GM21367 (cell line): Measurements from ENCODE around the gene STXBP6.

Experiments used
- ATAC-seq: cut with Tn5 transposase; IDR thresholded peaks from one replicate; pipeline ENCODE4 v1.9.1; 2021; ENCODE audit not compliant: unreplicated experiment

The STXBP6 gene

DNA sequence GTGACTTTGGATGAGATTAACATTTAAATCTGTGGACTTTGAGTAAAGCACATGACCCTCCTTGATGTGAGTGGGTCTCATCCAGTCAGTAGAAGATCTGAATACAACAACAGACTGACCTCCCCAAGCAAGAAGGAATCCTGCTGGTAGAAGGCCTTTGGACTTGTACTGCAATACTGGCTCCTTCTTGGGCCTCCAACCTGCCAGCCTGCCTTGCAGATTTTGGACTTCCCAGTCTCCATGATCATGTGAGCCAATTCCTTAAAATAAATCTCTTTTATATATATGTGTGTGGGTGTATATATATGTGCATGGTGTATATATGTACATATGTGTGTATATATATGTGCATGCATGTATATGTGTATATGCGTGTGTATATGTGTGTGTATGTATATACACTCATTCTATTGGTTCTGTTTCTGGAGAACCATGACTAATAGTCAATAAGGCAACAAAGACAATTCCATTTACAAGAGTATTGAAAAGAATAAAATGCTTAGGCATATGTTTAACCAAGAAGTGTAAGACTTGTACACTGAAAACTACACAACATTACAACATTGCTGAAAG is 183.8 kb downstream of the STXBP6 start:
- ATAC-seq, result no peak

DNA sequence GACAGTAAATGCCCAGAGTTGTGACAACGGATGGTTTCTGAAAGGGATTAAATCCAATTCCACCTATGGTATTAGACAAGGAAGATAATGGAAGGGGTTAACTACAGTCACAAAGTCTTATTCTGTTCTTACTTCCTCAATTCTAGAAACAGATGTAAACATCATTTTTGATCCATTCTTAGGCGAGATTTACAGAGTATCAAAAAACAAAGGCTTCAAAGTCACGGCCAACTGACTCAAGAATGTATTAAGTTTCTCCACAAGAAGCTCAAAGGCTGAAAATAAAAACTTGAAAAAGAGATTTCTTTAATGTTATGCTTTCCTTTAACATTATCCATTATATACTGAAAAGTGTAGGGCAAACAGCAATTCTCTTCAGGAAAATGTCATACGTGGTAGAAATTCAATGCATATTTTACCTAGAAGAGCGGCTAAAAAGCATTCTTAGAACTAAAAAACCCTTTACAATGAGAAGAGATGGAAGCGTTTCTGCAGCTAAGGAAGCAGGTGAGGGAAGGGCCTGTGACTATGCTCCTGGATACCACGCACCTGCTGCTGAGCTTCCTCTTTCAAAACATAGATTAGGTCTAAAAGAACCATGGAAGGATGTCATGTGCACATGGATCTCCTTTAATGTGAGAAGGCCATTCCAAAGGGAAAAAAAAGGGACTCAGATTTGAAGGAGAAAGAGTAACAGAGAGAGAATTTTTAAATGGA is 185.8 kb downstream of the STXBP6 start:
- ATAC-seq, result no peak

DNA sequence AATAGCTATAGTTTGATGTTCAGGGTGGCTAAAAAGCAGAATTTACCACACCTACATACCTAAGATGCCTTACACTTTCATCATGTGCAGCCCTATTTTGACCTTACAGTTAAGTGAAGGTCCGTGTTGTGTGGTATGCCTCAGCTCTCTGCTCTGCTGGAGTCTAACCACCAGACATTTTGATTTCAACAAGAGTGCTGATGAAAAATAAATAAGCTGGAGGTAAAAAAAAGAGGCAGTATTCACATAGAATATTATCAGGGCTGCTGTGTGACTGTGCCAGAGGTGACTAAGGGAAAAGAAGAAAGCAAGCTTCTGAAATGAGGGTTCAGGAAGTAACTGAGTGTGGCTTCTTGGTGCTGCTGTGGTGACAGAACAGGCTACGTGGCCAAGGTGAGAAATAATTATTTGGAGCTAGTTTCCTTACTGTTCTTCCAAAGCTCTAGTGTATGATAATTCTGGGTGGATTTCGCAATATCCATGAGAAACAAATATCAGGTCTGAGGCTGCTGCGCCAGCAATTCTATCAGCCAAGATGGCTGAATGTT is 188.8 kb downstream of the STXBP6 start:
- no peak for ATAC-seq

DNA sequence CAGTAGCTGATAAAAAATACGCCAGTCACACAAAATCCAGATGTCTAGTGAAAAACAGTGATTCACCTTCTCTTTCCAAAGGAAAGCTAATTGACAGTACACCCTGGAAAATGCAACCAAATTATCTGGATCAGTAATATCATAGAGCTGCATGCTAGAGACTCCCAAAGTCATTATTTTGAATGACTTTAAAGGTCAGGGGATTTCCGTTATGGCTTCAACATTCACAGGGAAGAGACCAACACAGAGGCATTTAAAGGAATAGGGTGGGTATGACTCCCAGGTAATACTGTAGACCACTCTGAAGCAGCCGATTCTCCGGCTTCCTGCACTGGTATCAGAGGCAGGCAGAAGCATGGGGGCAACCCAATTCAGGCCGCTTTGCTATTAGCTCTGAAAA is 190.4 kb downstream of the STXBP6 start:
- ATAC-seq, result no peak

DNA sequence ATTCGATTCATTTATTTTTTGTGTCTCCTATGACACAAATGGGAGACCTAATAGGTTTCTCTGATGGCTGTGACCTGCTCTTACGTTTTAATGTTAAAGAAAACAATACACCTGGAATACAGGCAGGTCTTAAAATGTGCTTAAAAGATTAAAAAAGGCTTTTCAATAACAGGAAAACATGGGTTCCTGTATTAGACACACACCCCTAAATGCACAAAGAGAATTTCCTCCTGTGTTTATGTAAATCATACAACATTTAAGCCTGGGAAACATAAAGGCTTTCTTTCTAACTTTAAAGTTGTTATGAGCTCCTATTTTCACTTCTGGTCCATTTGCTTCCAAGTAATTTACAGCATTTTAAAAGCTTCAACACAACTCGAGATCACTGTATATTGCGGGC is 191.3 kb downstream of the STXBP6 start:
- ATAC-seq, result no peak

DNA sequence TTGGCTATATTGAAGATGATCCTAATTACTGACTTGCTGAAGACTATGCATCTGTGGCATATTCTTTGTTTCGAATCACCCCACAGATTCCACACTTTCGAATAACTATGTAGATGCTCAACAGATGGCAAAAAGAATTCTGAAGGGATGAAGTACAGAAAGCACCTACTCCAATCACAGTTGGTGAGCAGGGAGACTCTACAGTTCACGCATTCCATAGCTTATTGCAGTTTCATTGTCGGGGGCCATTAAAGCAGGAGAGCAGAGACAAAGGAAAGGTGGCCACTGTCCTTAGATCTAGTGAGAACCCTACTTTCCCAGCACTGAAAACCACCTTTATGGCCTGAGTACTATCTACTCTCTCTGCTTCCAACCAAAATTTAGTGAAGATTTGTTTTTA is 191.9 kb downstream of the STXBP6 start:
- ATAC-seq, result no peak

DNA sequence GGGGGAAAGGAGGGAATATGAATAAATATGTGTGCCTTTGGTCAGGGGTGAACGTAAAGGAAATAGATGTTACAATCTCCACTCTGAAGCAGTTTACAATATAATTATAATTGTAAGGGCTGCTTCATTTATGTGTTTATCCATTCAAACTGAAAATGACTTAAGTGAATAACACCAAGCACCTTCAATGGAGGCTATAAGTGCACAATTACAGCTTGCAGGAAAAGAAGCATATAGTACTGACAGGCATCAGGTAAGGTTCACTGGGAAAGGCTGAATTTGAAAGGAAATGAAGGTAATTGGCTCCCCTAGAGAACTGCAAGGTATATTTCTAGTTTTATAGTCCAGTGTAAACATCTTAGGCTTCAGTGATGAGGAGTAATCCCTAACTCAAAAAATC is 192.7 kb downstream of the STXBP6 start:
- ATAC-seq, result no peak

DNA sequence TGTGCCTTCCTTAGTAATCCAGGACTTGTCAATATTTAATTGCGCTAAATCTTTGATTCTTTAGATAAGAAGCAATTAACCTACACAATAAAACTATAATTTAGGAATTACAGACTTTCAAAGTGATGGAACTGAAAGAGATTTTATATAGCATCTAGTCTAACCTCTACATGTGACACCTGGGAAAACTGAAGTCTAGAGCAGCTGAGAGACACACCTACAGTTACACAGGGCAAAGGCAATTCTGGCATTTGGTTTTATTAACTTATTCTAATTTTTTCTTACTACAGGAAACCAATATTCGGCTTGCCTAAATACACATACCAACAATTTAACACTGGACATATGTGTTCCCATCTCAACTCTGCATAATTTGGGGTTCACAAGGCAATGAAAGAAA is 196.5 kb downstream of the STXBP6 start:
- no peak for ATAC-seq

DNA sequence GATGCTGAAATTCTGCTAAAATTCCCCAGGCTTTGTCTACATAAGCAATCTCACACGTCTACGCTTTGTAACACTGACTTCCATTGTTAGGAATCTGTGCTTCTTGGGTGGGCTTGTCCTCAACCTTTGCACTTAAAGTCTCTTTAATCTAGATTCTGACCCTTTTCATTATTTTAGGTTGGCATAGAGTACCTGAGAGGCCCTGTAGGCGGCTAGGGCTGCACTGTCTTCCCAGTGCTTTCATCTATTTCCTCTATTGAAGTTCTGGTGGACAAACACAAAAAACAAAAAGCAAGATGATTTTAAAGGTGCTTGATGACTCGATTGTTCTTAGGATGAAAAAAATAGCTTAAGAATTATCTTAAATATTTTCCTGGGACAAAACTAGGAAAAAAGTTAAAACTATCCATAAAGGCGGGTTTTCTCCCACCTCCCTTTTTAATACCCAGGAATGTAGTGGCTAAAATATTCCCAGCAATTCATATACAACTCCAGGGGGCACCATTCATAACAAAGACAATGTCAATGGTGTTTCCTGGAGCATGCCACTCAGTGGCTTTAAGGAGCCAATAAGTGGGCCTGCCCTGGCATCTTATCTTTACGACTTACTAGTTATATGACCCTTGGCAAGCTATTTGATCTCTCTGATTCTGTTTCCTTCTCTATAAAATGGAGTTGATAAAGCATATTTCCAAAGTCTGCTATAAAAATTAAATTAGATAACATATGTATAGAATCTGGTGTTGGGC is 197.5 kb downstream of the STXBP6 start:
- ATAC-seq, result no peak

DNA sequence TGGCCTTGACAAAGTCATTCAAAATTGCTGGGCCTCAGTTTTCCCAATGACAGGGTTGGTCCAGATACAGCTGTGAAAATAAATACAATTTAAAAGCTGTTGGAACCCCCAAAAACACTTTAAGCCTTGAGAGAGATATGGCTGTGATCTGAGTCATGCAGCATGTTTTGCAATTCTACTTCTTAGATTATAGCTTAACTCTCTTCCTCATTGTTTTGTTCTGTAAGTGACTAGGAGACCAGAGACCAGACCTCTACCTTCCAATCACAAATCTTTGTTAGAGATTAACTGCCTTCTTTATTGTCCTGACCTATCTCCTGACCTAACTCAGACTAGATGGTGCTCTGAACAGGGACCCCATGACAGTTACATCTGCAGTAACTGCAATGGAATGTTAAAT is 198.1 kb downstream of the STXBP6 start:
- no peak for ATAC-seq

DNA sequence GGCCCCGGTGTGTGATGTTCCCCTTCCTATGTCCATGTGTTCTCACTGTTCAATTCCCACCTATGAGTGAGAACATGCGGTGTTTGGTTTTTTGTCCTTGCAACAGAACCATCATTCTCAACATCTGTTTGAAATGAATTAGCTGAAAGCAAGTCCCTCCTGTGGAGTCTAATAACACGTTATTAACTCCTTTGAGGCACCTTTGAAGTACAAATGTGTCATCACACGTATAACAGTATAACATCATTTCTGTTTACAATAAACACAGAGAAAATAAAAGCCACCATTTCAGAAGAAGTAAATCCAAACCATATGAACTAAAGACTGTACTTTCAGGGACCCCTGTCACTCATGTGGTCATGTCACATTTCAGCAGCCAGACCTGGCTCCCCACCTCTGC is 198.5 kb downstream of the STXBP6 start:
- ATAC-seq, result no peak

DNA sequence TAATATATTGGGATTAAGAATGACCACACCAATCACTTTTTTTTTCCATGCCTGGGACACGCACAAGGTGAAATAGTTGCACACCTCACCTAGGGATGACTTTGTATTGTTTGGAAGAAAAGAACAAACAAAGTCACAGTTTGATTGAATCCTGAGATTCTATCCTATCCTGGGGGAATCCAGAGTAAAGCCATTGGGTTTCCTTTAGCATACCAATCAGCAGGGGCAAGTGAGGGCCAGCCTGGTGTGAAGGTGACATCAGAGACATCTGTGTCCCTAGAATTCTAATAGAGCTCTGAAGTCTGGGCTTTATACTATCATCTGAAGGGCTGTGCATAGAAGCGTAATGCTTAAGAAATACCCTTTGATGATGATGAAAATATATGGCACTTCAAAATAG is 199.9 kb downstream of the STXBP6 start:
- no peak for ATAC-seq

DNA sequence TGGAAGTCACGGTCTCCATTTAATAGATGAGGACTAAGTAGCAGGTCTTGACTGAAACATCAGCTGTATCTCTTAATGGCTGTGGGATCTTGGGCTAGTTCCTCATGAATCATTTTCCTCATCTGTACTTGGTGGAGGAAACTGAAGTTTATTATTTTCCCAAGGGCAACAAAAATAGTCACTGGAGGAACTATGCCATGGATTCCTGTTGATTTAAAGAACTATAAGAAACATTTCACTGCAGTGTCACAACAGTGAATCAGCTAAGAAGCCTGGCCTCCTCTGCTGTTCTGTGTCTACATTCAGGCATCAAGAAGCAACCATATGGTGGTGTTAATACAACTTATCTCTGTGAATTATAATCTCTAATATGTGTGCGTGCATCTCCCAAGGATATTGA is 200.5 kb downstream of the STXBP6 start:
- no peak for ATAC-seq

DNA sequence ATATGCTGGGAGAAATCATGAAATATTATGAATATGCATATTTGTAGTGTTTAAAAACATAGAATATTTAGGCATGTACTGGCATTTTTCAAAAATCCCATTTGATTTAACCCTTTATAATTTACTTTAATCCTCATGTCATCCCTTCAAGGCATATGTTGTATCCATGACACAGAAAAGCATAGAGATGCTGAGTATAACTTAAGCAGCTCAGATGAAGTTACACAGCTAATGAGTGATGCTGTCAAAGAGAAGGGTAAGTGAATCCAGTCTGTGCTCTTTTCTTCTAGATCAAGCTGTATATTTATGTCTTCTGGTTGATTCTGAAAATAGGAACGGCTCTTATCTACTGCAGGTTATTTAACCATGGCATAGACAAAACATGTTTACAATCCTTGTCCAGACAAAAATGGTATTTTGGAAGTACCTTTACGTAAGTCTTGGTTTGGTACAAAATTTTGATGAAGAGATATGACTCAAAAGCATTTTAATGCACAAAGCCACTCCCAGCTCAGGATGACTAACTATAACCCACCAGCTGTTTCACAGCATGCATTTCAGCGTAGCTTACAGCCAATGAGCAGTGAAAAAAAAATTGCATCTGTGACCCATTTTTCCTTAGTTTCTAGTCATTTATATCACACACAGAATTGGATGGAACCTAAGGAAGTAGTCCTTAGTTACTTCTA is 201.7 kb downstream of the STXBP6 start:
- ATAC-seq, result no peak

DNA sequence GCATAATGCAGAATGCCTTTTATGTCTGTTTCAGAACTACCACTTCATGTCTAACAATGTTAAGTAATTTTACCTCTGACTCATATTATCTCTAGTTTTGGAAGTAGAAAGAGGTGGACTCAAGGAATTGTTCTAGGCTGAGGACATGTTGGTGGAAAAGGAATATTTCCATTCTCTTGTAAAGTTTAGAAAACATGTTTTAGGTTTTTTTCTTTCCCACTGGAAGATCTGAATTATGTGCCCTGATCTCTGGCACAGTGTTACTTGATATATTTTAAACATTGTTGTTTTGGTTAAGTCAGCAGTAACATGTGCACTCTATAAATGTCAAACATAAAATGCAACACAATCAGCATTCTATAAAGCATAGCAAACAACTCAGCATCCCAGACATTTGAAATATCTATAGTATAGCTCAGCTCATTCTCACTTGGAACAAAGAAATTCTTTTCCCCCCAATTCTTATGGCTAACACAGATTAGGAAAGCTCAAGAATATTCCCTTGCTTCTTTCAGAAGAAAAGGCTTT is 202.3 kb downstream of the STXBP6 start:
- ATAC-seq, result no peak

DNA sequence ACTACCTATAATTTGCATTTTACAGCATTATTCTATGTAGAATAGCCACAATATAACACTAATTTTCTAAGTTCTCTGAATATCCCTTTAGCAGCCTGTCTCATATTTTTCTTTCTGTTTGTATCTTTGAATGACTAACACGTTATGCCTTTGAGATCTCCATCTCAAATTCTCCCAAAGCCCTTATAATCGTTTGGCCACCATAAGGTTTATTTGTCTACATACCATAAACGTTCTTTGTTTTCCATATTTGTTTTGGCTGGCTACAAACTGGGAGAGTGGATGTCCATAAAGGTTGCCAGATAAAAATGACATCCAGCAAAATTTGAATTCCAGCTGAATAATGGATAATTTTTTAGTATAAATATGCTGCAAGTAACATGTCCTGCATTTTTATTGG is 203.7 kb downstream of the STXBP6 start:
- ATAC-seq, result no peak

DNA sequence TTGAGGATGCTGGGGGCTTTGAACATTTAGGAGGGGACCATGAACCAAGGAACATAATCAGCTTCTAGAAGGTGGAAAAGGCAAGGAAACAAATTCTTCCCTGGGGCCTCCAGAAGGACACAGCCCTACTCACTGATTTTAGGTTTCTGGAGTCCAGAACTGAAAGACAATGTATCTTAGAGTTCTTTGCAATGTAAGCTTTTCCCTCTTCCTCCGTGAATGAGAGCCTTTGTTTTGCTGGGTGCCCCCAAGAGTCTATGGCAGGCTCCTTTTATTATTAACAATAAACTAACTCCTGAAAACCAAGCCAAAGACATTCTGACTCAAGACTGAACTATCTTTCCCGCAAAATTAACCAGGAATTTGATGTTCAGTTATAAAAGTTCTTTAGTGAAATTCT is 204.1 kb downstream of the STXBP6 start:
- ATAC-seq, result no peak

DNA sequence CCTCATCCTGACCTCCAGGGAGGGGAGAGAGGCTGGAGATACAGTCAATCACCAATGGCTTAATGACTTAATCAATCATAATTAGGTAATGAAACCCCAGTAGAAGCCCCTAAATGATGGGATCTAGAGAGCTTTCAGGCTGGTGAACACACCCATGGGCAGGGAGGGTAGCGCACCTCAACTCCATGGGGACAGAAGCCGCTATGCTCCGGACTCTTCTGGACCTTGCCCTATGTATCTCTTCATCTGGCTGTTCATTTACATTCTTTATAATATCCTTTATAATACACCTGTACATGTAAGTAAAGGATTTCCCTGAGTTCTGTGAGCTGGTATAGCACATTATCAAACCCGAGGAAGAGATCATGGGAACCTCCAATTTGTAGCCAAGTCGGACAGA is 205.9 kb downstream of the STXBP6 start:
- ATAC-seq, result no peak

DNA sequence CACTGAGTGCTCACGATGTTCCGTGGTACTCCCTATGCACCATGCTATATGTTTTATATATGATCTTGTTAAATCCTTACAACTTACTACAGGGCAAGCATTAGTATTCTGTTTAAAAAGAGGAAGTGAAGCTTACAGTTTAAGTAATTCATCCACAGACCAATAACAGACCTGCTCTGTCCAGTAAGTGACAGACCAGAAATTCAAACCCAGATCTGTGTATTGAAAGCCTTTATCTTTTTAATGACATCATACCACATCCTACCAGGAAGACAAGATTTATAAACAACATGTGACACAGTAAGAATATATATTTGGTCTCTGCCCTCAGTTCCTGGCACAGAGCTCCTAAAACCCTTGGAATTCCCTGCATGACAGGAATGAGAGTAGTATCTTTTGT is 206.5 kb downstream of the STXBP6 start:
- ATAC-seq, result peak; percentile 90

DNA sequence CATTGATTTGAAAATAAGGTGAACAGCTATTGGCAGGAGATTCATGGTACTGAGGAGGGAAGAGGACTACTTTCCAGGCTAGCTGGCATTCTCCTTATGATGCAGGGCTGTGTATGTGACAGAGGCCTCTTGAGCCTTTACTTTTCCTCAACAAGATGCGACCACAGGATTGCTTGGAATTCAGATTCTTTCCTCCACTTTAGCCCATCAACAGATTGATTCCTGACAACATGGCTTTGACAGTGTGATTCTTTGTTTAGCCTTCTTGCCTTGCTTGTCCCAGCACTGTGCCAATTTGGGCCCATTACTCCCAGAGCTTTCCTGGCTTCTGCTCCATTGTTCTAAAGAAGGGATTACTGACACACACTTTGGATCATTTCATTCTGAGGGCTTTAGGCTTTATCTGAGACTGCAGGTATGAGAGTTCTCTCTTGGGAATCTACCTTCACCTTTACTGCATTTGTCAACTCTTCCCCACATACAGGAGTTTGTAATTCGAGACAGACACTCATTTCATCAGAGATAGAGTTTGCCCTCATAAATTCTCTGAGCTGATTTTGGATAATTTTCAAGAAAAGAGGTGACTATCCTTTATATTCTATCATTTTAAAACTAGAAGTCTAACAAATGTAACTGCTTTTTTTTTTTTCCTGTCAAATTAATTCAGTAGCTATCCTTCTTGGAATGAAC is 209.6 kb downstream of the STXBP6 start:
- no peak for ATAC-seq
